Measurements from ENCODE around the gene TXNDC8. TPM values are rescaled to one million over a fixed set of nuclear protein-coding genes. Genes with fewer than 3 reads are reported as not detected.

TXNDC8 gene
- total RNA-seq: not detected
- not detected for total RNA-seq (2013)

DNA sequence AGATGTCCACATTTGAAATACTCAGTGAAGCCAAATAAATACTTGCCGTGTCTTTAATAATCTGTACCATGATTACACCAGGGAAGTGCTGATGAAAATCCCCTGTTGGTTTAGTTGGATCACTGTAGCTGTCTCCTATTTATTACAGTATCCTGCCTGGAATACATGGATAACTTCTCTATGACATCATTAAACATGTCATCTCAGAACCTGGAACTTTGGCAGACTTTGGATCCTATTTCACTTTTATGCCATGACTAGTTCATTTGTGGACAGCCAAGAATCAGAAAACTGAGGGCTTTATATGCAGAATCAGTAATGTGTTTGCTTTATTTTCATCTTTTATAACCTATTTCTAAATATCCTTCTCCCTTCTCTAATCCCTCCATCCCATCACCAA lies at the start of gene TXNDC8:
Gene TXNDC8 (minus strand): TSS at position 137 of the 400 bp plus-strand sequence.
- DNase-seq (no peak), ATAC-seq (no peak)
- no peaks in the 10 kb centered on the region for H3K9me3 ChIP-seq (ENCODE audit: control insufficient read depth, insufficient read depth, low read length)
- Mint-ChIP-seq H3K4me3 (no peak within 1 kb of the TSS), H3K27me3 (ENCODE audit: low read depth in 2 of 2) (no peaks in the 10 kb centered on the region), H3K27ac (no peak within 1 kb of the TSS), H3K9me3 (no peaks in the 10 kb centered on the region), H3K4me1 (no peaks in the 10 kb centered on the region), H3K36me3 (no peaks in the 10 kb centered on the region)
- 67% methylated on average over 1 of the region's 1 CpG for WGBS (ENCODE audit: insufficient coverage)
- no peak within 1 kb of the TSS for H3K4me3 ChIP-seq (ENCODE audit: low read length)
- no peaks in the 10 kb centered on the region for H3K27me3 ChIP-seq (ENCODE audit: control insufficient read depth, insufficient read depth, low read length)
- intact Hi-C loops (cut with micrococcal nuclease): no loop called here
- TF ChIP-seq, protein P1, sequence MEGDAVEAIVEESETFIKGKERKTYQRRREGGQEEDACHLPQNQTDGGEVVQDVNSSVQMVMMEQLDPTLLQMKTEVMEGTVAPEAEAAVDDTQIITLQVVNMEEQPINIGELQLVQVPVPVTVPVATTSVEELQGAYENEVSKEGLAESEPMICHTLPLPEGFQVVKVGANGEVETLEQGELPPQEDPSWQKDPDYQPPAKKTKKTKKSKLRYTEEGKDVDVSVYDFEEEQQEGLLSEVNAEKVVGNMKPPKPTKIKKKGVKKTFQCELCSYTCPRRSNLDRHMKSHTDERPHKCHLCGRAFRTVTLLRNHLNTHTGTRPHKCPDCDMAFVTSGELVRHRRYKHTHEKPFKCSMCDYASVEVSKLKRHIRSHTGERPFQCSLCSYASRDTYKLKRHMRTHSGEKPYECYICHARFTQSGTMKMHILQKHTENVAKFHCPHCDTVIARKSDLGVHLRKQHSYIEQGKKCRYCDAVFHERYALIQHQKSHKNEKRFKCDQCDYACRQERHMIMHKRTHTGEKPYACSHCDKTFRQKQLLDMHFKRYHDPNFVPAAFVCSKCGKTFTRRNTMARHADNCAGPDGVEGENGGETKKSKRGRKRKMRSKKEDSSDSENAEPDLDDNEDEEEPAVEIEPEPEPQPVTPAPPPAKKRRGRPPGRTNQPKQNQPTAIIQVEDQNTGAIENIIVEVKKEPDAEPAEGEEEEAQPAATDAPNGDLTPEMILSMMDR (IDR thresholded peaks at IDR 0.05): no peak
- H3K27ac ChIP-seq (ENCODE audit: low read length): no peak within 1 kb of the TSS
- no peaks in the 10 kb centered on the region for H3K4me1 ChIP-seq (ENCODE audit: control insufficient read depth, insufficient read depth, low read length)
- H3K36me3 ChIP-seq (ENCODE audit: control insufficient read depth, insufficient read depth, low read length): no peaks in the 10 kb centered on the region

DNA sequence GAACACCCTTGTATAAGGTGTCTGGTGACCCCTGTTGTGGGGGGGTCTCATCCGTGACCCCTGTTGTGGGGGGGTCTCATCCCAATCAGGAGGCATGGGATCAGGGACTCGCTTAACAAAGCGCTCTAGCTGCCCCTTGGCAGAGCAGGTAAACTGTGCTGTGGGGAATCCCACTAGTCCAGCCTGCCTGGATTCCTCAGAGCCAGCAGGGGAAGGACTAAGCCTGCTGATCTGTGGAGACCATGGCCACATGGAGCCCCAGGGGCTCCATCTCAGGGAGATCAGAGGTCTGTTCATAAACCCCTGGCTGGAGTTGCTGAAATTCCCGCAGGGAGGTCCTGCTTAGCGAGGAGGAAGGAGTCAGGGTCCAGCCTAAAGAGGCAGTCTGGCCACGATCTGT lies 45.8 kb upstream of the TXNDC8 start:
- TF ChIP-seq, protein P1 (IDR thresholded peaks at IDR 0.05): no peak
- H3K27ac Mint-ChIP-seq: no peak overlapping the region
- intact Hi-C loops (cut with micrococcal nuclease): no loop called here

DNA sequence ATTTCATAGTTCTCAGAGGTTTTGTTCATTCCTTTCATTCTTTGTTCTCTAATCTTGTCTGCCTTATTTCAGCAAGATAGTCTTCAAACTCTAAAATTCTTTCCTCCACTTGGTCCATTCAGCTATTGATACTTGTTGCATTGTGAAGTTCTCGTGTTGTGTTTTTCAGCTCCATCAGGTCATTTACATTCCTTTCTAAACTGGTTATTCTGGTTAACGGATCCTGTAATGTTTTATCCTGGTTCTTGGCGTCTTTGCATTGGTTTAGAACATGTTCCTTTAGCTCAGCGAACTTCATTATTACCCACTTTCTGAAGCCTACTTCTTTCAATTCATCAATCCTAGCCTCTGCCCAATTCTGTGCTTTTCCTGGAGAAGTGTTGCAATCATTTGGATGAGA lies 45.1 kb upstream of the TXNDC8 start:
- H3K27me3 Mint-ChIP-seq (ENCODE audit: low read depth in 2 of 2): peaks cover 0 to 4% of the 10 kb centered on the region in 2 donors
- no peak overlapping the region for H3K4me3 ChIP-seq (ENCODE audit: low read length)
- DNase-seq (no peak), ATAC-seq (no peak)
- H3K27ac Mint-ChIP-seq: no peak overlapping the region
- H3K36me3 Mint-ChIP-seq: no peaks in the 10 kb centered on the region
- no peaks in the 10 kb centered on the region for H3K9me3 Mint-ChIP-seq
- no peaks in the 10 kb centered on the region for H3K27me3 ChIP-seq (ENCODE audit: control insufficient read depth, insufficient read depth, low read length)
- intact Hi-C loops (cut with micrococcal nuclease): no loop called here
- H3K4me1 Mint-ChIP-seq: no peaks in the 10 kb centered on the region
- H3K4me3 Mint-ChIP-seq: no peak overlapping the region
- no peaks in the 10 kb centered on the region for H3K4me1 ChIP-seq (ENCODE audit: control insufficient read depth, insufficient read depth, low read length)
- WGBS (ENCODE audit: insufficient coverage): 85% methylated on average over 4 of the region's 4 CpGs
- no peaks in the 10 kb centered on the region for H3K9me3 ChIP-seq (ENCODE audit: control insufficient read depth, insufficient read depth, low read length)
- no peak overlapping the region for H3K27ac ChIP-seq (ENCODE audit: low read length)
- no peaks in the 10 kb centered on the region for H3K36me3 ChIP-seq (ENCODE audit: control insufficient read depth, insufficient read depth, low read length)
- TF ChIP-seq, protein P1 (IDR thresholded peaks at IDR 0.05): no peak

More for the DNA sequence above, 45.8 kb upstream of the TXNDC8 start:
- H3K9me3 ChIP-seq (ENCODE audit: control insufficient read depth, insufficient read depth, low read length): no peaks in the 10 kb centered on the region
- no peaks in the 10 kb centered on the region for H3K36me3 ChIP-seq (ENCODE audit: control insufficient read depth, insufficient read depth, low read length)
- no peak overlapping the region for H3K27ac ChIP-seq (ENCODE audit: low read length)
- WGBS (ENCODE audit: insufficient coverage): 90% methylated on average over 6 of the region's 6 CpGs
- Mint-ChIP-seq H3K27me3 (ENCODE audit: low read depth in 2 of 2) (no peaks in the 10 kb centered on the region), H3K9me3 (no peaks in the 10 kb centered on the region), H3K4me3 (no peak overlapping the region), H3K4me1 (no peaks in the 10 kb centered on the region), H3K36me3 (no peaks in the 10 kb centered on the region)
- ATAC-seq (no peak), DNase-seq (no peak)
- no peak overlapping the region for H3K4me3 ChIP-seq (ENCODE audit: low read length)
- H3K4me1 ChIP-seq (ENCODE audit: control insufficient read depth, insufficient read depth, low read length): no peaks in the 10 kb centered on the region
- no peaks in the 10 kb centered on the region for H3K27me3 ChIP-seq (ENCODE audit: control insufficient read depth, insufficient read depth, low read length)

DNA sequence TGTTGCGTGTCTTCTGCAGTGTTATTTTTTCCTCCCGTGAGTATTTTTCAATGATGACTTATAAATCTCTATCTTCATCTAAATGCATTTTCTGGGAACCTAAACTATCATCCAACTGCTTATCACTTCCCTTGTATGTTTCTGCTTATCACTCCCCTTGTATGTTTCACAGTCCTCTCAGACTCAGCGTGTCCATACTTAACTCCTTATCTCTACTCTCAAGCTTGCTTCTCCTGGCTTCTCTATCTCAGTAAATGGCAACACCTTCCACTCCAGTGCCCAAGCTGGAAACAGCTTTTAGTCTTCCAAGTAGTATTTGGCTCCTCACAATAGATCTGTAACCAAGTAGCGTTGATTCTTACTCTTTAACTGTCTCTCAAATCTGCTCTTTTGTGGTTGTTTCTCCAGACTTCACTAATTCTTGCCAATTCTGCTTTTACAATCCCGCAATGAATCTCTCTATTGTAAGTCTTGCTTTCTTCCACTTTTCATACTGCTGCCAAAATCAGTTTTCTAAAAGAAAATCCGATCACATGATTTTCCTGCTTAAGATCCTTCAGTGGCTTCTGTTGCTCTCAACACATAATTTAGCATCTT lies 33.8 kb upstream of the TXNDC8 start:
- ATAC-seq (no peak), DNase-seq (no peak)
- Histone ChIP-seq H3K27me3 (ENCODE audit: control insufficient read depth, insufficient read depth, low read length) (no peaks in the 10 kb centered on the region), H3K4me3 (ENCODE audit: low read length) (no peak overlapping the region), H3K4me1 (ENCODE audit: control insufficient read depth, insufficient read depth, low read length) (no peaks in the 10 kb centered on the region), H3K27ac (ENCODE audit: low read length) (no peak overlapping the region), H3K9me3 (ENCODE audit: control insufficient read depth, insufficient read depth, low read length) (no peaks in the 10 kb centered on the region), H3K36me3 (ENCODE audit: control insufficient read depth, insufficient read depth, low read length) (no peaks in the 10 kb centered on the region)
- 82% methylated on average over 6 of the region's 6 CpGs for WGBS (ENCODE audit: insufficient coverage)
- TF ChIP-seq, protein P1 (IDR thresholded peaks at IDR 0.05): no peak
- Mint-ChIP-seq H3K4me3 (no peak overlapping the region), H3K36me3 (no peaks in the 10 kb centered on the region), H3K27ac (no peak overlapping the region), H3K27me3 (ENCODE audit: low read depth in 2 of 2) (no peaks in the 10 kb centered on the region), H3K9me3 (no peaks in the 10 kb centered on the region), H3K4me1 (no peaks in the 10 kb centered on the region)
- intact Hi-C loops (cut with micrococcal nuclease): no loop called here

Data from natural killer cell (primary cell).